SU-DHL-6 (cell line): ENCODE data around the gene TANGO2.

Experiments
- H2AFZ ChIP-seq: fragments of 200-600 bp; sonication (generic); 2 replicates; pipeline ENCODE4 v1.6.1; 2014; ENCODE audit warnings: low read depth, mild to moderate bottlenecking, moderate library complexity, mixed read lengths, antibody characterized with exemption, low read length; ENCODE audit not compliant: severe bottlenecking
- H3F3A ChIP-seq: fragments of 200-600 bp; shearing (Covaris generic); 2 replicates; pipeline ENCODE4 v1.6.0; 2016; ENCODE audit warnings: antibody characterized with exemption, mild to moderate bottlenecking; ENCODE audit not compliant: insufficient read depth
- H3K27ac ChIP-seq: fragments of 200-600 bp; sonication (generic); 2 replicates; pipeline ENCODE4 v1.5.1; 2016; ENCODE audit warnings: low read depth, mild to moderate bottlenecking, low read length, moderate library complexity, mixed read lengths
- H3K27me3 ChIP-seq: fragments of 200-600 bp; sonication (generic), shearing (Covaris generic); 2 replicates; pipeline ENCODE4 v1.6.0; 2014; ENCODE audit warnings: mild to moderate bottlenecking, low read length
- H3K36me3 ChIP-seq: fragments of 200-600 bp; sonication (generic); 2 replicates; pipeline ENCODE4 v1.6.1; 2014; ENCODE audit warnings: mild to moderate bottlenecking, low read length, mixed read lengths
- H3K4me2 ChIP-seq: fragments of 300-600, 200-600 bp; shearing (Covaris generic), sonication (generic); 2 replicates; pipeline ENCODE4 v1.6.0; 2014; ENCODE audit warnings: low read length, low read depth, mild to moderate bottlenecking; ENCODE audit not compliant: poor library complexity, severe bottlenecking
- H3K4me3 ChIP-seq: fragments of 200-600 bp; sonication (generic); 2 replicates; pipeline ENCODE4 v1.5.1; 2014; ENCODE audit warnings: antibody characterized with exemption, low read length, mild to moderate bottlenecking, mixed read lengths; ENCODE audit not compliant: insufficient read depth, poor library complexity, severe bottlenecking
- H3K79me2 ChIP-seq: fragments of 200-600 bp; sonication (generic); 2 replicates; pipeline ENCODE4 v1.6.1; 2014; ENCODE audit warnings: mild to moderate bottlenecking, low read length, moderate library complexity; ENCODE audit not compliant: insufficient read depth
- H3K9ac ChIP-seq: fragments of 200-600 bp; sonication (generic); 2 replicates; pipeline ENCODE4 v1.7.0; 2014; ENCODE audit warnings: mild to moderate bottlenecking, low read length
- H3K9me2 ChIP-seq: fragments of 200-600 bp; sonication (generic); replicated peaks from 2 replicates; pipeline ENCODE4 v1.6.1; 2014; ENCODE audit warnings: low read length; ENCODE audit not compliant: insufficient read depth
- H3K9me3 ChIP-seq: fragments of 200-600 bp; sonication (generic); 2 replicates; pipeline ENCODE4 v1.6.1; 2014; ENCODE audit warnings: low read length, mixed read lengths; ENCODE audit not compliant: insufficient read depth
- H4K20me1 ChIP-seq: fragments of 200-600 bp; sonication (generic); 2 replicates; pipeline ENCODE4 v1.6.1; 2014; ENCODE audit warnings: low read depth, mild to moderate bottlenecking, antibody characterized with exemption, low read length, moderate library complexity, mixed read lengths
- EZH2phosphoT487 ChIP-seq: fragments of 200-600 bp; sonication (generic), shearing (Covaris generic); conservative IDR thresholded peaks from 2 replicates; pipeline ENCODE4 v1.6.1; 2018; ENCODE audit warnings: mild to moderate bottlenecking, antibody characterized with exemption, low read length, moderate library complexity, mixed read lengths
- TF ChIP-seq, protein P1 (sequence below): fragments of 200-600 bp; sonication (generic); IDR thresholded peaks from one replicate; pipeline ENCODE4 v1.5.1; 2017; ENCODE audit warnings: antibody characterized with exemption, mild to moderate bottlenecking, low read length, moderate library complexity; ENCODE audit not compliant: insufficient read depth, poor library complexity, severe bottlenecking

Gene TANGO2

DNA sequence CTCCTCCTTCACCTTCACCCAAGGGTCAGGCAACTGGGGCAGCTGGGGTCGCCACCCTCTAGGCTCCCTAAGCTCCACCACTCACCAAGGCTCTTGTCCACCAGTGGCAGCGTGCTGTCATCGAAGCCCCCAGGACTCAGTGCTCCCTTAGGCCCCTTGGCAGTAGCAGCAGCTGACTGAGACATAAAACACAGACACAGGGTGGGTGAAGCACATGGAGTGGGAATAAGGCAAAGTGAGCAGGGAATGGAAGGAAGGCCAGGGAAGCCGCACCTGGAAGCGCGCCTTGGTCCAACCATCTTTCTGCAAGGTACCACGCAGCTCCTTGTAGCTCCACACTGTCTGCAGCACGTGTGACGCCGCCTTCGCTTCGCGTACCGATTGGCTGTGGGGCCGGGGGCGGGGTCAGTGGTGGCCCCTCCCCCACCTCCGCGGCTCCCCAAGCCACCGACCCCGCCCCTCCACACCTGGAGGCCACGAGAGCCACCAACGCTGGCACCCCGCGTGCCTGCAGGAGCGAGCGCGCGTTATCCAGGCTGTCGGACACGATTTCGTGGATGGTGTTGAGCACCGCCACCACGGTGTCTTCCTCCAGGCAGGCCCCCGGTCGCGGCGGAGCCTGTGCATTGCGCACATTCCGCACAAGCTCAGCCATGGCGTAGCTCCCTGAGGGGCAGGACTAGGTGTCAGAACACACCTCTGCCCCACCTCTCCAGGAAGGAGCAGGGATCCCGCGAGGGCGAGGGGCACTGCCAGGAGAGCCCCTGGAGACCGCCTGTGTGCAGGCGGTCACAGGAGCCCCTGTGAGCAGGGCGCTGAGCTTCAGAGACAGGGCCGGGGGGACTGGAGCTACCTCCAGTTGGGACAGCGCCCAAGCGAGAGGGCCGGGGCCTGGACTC is 48.0 kb upstream of the TANGO2 start:
- Histone ChIP-seq H3K27me3 (no peaks in the 10 kb centered on the region), H3K4me3 (no peak overlapping the region), H3F3A (no peaks in the 10 kb centered on the region), H3K36me3 (no peaks in the 10 kb centered on the region), H3K27ac (no peak overlapping the region), H3K79me2 (no peaks in the 10 kb centered on the region), H3K9ac (no peak overlapping the region), H4K20me1 (no peaks in the 10 kb centered on the region), H2AFZ (no peak overlapping the region), H3K4me2 (no peak overlapping the region), H3K9me3 (no peaks in the 10 kb centered on the region), H3K9me2 (no peaks in the 10 kb centered on the region)
- TF ChIP-seq, protein P1, sequence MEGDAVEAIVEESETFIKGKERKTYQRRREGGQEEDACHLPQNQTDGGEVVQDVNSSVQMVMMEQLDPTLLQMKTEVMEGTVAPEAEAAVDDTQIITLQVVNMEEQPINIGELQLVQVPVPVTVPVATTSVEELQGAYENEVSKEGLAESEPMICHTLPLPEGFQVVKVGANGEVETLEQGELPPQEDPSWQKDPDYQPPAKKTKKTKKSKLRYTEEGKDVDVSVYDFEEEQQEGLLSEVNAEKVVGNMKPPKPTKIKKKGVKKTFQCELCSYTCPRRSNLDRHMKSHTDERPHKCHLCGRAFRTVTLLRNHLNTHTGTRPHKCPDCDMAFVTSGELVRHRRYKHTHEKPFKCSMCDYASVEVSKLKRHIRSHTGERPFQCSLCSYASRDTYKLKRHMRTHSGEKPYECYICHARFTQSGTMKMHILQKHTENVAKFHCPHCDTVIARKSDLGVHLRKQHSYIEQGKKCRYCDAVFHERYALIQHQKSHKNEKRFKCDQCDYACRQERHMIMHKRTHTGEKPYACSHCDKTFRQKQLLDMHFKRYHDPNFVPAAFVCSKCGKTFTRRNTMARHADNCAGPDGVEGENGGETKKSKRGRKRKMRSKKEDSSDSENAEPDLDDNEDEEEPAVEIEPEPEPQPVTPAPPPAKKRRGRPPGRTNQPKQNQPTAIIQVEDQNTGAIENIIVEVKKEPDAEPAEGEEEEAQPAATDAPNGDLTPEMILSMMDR, result no peak

DNA sequence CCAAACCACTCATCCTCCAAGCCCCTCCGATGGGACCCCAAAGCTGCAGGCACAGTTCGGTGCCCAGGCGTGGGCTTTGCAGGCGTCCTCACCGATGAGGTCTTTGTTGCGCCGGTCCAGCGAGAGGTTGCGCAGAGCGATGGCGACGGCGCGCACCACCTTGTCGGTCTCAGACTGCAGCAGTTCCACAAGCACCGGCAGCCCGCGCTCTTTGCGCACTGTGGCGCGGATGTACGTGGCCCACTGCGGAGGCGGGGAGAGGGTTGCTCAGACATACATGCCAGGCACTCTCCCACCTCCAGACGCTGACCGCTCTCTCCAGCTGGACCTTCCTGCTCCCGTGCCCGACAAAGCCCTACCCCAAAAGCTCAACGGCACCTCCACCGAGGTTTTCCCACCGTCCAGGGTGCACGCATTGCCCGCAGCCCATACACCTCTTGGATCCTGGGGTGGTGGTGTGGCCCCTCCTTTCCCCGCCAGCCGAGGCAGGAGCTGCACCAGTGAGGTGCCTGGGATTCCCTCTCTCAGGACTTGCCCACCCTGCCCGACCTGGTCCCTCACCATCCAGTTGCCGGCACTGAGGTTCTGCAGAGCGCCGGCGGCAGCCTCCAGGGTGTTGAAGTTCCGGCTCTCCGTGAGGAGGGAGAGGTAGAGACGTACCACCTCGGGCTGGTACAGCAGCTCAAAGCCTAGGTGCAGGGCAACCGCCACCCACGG is 47.2 kb upstream of the TANGO2 start:
- TF ChIP-seq, protein P1, result no peak
- TF ChIP-seq EZH2phosphoT487, result no peak
- Histone ChIP-seq H4K20me1 (no peaks in the 10 kb centered on the region), H3K36me3 (no peaks in the 10 kb centered on the region), H3K4me3 (no peak overlapping the region), H3K9me2 (no peaks in the 10 kb centered on the region), H3K79me2 (no peaks in the 10 kb centered on the region), H3F3A (no peaks in the 10 kb centered on the region), H3K27ac (no peak overlapping the region), H3K4me2 (no peak overlapping the region), H3K27me3 (no peaks in the 10 kb centered on the region), H3K9me3 (no peaks in the 10 kb centered on the region), H2AFZ (no peak overlapping the region), H3K9ac (no peak overlapping the region)

DNA sequence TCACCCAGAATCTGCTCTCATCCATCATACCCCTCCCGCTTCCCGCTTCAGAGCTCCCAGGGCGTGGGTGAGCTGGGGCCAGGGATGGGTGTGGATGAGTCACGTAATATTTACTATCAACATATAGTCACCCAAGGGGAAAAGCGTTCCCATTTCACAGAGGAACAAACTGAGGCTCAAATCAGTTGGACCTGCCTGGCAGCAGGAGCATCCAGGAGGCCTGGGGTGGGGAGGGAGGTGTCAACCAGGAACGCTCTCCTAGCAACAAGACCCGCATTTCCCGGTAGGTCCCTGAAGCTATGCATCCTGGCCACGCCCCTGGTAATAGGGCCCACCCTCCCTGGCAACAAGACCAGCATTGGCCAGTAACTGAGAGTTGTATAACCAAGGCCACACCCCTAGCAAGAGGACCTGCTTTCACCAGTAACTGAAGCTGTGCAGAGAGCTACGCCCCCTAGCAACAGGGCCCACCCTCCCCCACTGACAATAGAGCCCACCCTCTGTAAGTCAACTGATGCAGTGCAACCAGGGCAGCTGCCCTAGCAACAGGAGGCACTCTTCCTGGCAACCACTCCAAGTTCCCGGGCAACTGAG is 46.5 kb upstream of the TANGO2 start:
- H3K36me3 ChIP-seq, result no peaks in the 10 kb centered on the region
- no peaks in the 10 kb centered on the region for H3K27me3 ChIP-seq
- no peaks in the 10 kb centered on the region for H4K20me1 ChIP-seq
- H3F3A ChIP-seq, result no peaks in the 10 kb centered on the region
- no peak overlapping the region for H2AFZ ChIP-seq
- H3K27ac ChIP-seq, result no peak overlapping the region
- H3K4me2 ChIP-seq, result no peak overlapping the region
- TF ChIP-seq EZH2phosphoT487, result no peak
- TF ChIP-seq, protein P1, result no peak
- no peaks in the 10 kb centered on the region for H3K79me2 ChIP-seq
- H3K9ac ChIP-seq, result no peak overlapping the region
- no peaks in the 10 kb centered on the region for H3K9me2 ChIP-seq
- H3K9me3 ChIP-seq, result no peaks in the 10 kb centered on the region
- no peak overlapping the region for H3K4me3 ChIP-seq
